GM12878 (cell line): ENCODE results near the gene PDE8B. TPM values are rescaled to one million over a fixed set of nuclear protein-coding genes. Genes with fewer than 3 reads are reported as not detected.

Experiments used
- ATAC-seq: fragments of 200-7000 bp; cut with Tn5 transposase; 3 replicates; pipeline ENCODE4 v1.9.1; 2020; ENCODE audit warnings: mild to moderate bottlenecking, moderate library complexity
- BruUV-seq: library from RNA; stranded (reverse); fragments of 400-500 nt; replicated peaks from 2 replicates; lab custom pipeline; 2021; lab: Mats Ljungman, UMichigan
- CTCF ChIA-PET: fragments of 300-600 bp; sonication (Branson Sonifier 250); formaldehyde crosslinking; extraction: SDS; loops from one replicate; lab custom pipeline; 2021; ENCODE audit warnings: inconsistent platforms; lab: Yijun Ruan, JAX
- POLR2A ChIA-PET: fragments of 350-600 bp; formaldehyde crosslinking; extraction: SDS; loops from one replicate; lab custom pipeline; 2021; ENCODE audit warnings: inconsistent platforms; lab: Charles Lee
- RAD21 ChIA-PET: fragments of 300-600 bp; sonication (Branson Sonifier 250); formaldehyde crosslinking; loops from one replicate; lab custom pipeline; 2023; ENCODE audit warnings: antibody characterized with exemption; ENCODE audit not compliant: unreplicated experiment; lab: Charles Lee
- SMC1A ChIA-PET: fragments of 300-600 bp; sonication (Branson Sonifier 250); formaldehyde crosslinking; loops from one replicate; lab custom pipeline; 2023; ENCODE audit not compliant: unreplicated experiment, uncharacterized antibody; lab: Charles Lee
- DNase-seq: peaks from one replicate; pipeline ENCODE4 v3.0.0-alpha.2; 2011; ENCODE audit warnings: low read depth, low spot score
- FAIRE-seq: peaks from 3 replicates; lab custom pipeline; 2011; peaks lifted over from hg19 to GRCh38; lab: Jason Lieb, UNC
- H2AFZ ChIP-seq: 2 replicates; pipeline ENCODE4 v1.6.0; 2011; ENCODE audit warnings: low read depth, low read length, control low read depth; ENCODE audit not compliant: control insufficient read depth
- H3K27ac ChIP-seq: 2 replicates; pipeline ENCODE4 v1.5.1; 2011; ENCODE audit warnings: control low read depth; ENCODE audit not compliant: control insufficient read depth, insufficient read depth
- H3K27me3 ChIP-seq, 2 experiments: replicated peaks in 1 of 2; 2 replicates each; pipeline versions ENCODE4 v1.6.0 to v1.6.1; 2011; ENCODE audit warnings: low read length in 1 of 2; ENCODE audit not compliant: control insufficient read depth in 2 of 2, insufficient read depth in 2 of 2
- H3K36me3 ChIP-seq, 2 experiments: 2 replicates each; pipeline ENCODE4 v1.5.1; 2011; ENCODE audit warnings: low read length in 1 of 2; ENCODE audit not compliant: control insufficient read depth in 2 of 2, insufficient read depth in 2 of 2
- H3K4me1 ChIP-seq: 2 replicates; pipeline ENCODE4 v1.6.1; 2011; ENCODE audit warnings: mild to moderate bottlenecking, low read length, moderate library complexity, mixed read lengths; ENCODE audit not compliant: control insufficient read depth, insufficient read depth
- H3K4me2 ChIP-seq: 2 replicates; pipeline ENCODE4 v1.6.0; 2011; ENCODE audit warnings: control low read depth; ENCODE audit not compliant: control insufficient read depth, insufficient read depth
- H3K4me3 ChIP-seq: fragments of 200-600 bp; sonication (generic); 2 replicates; pipeline ENCODE4 v1.5.1; 2016
- H3K79me2 ChIP-seq: 2 replicates; pipeline ENCODE4 v1.6.0; 2011; ENCODE audit warnings: low read length; ENCODE audit not compliant: control insufficient read depth, insufficient read depth
- H3K9ac ChIP-seq: 2 replicates; pipeline ENCODE4 v1.8.0; 2011; ENCODE audit warnings: low read length, control low read depth, mixed read lengths; ENCODE audit not compliant: control insufficient read depth, insufficient read depth
- H3K9me3 ChIP-seq: replicated peaks from 3 replicates; pipeline ENCODE4 v1.5.1; 2011; ENCODE audit warnings: mild to moderate bottlenecking, low read length; ENCODE audit not compliant: control insufficient read depth, insufficient read depth
- H4K20me1 ChIP-seq: 2 replicates; pipeline ENCODE4 v1.6.0; 2011; ENCODE audit not compliant: control insufficient read depth, insufficient read depth
- ATF7 ChIP-seq: fragments of 450-650 bp; IDR thresholded peaks from 2 replicates; pipeline ENCODE4 v1.6.1; 2016; ENCODE audit warnings: low read depth, mild to moderate bottlenecking
- CBFB ChIP-seq: IDR thresholded peaks from 2 replicates; pipeline ENCODE4 v1.6.1; 2016; ENCODE audit warnings: antibody characterized with exemption, low read depth
- CBX3 ChIP-seq: fragments of 200-600 bp; sonication (generic); IDR thresholded peaks from 2 replicates; pipeline ENCODE4 v1.6.1; 2016; ENCODE audit warnings: low read depth, borderline replicate concordance
- CEBPB ChIP-seq, 2 experiments: fragments of 150-350 bp in 1 of 2; IDR thresholded peaks; 2 replicates each; pipeline ENCODE4 v1.6.1; 2012 to 2014; ENCODE audit warnings: low read depth in 2 of 2, low read length in 2 of 2, borderline replicate concordance in 1 of 2, inconsistent platforms in 1 of 2
- CHD2 ChIP-seq: IDR thresholded peaks from 2 replicates; pipeline ENCODE4 v1.6.1; 2011; ENCODE audit warnings: low read depth, low read length, improper control_type of control experiment, borderline replicate concordance
- EED ChIP-seq: sonication (generic); IDR thresholded peaks from 2 replicates; pipeline ENCODE4 v1.6.1; 2016; ENCODE audit warnings: antibody characterized with exemption, low read depth
- EP300 ChIP-seq, 2 experiments: fragments of 150-350 bp in 1 of 2; IDR thresholded peaks; 2 replicates each; pipeline ENCODE4 v1.6.1; 2011 to 2012; ENCODE audit warnings: low read depth in 2 of 2, low read length in 2 of 2, borderline replicate concordance in 1 of 2, improper control_type of control experiment in 1 of 2, inconsistent platforms in 1 of 2; ENCODE audit not compliant: control insufficient read depth in 1 of 2
- GATAD2B ChIP-seq: fragments of 450-650 bp; conservative IDR thresholded peaks from 2 replicates; pipeline ENCODE4 v1.6.1; 2017; ENCODE audit warnings: low read depth, mild to moderate bottlenecking, moderate library complexity
- HDGF ChIP-seq: fragments of 450-650 bp; IDR thresholded peaks from 2 replicates; pipeline ENCODE4 v1.6.1; 2016; ENCODE audit warnings: antibody characterized with exemption
- STAT1 ChIP-seq: fragments of 450-650 bp; conservative IDR thresholded peaks from 2 replicates; pipeline ENCODE4 v1.6.1; 2014; ENCODE audit warnings: antibody characterized with exemption, mild to moderate bottlenecking
- SUPT20H ChIP-seq: IDR thresholded peaks from 2 replicates; pipeline ENCODE4 v1.6.1; 2011; ENCODE audit warnings: low read depth, mild to moderate bottlenecking, low read length, moderate library complexity, borderline replicate concordance; ENCODE audit not compliant: control insufficient read depth
- ZNF207 ChIP-seq: fragments of 450-650 bp; IDR thresholded peaks from 2 replicates; pipeline ENCODE4 v1.6.1; 2014; ENCODE audit warnings: antibody characterized with exemption, mild to moderate bottlenecking, borderline replicate concordance
- WGBS: methylation state at CpG from one replicate; pipeline ENCODE4 v1.1.6; 2016; ENCODE audit warnings: low lambda C conversion rate; ENCODE audit not compliant: insufficient replicate concordance, insufficient coverage; ENCODE audit errors: missing lambda C conversion rate; 5-methylcytosine and 5-hydroxymethylcytosine counted together
- in situ Hi-C: fragments of 300-500 bp; cut with MboI; formaldehyde crosslinking; loops from 9 replicates; pipeline ENCODE4 v1.14.3; 2018; ENCODE audit warnings: mixed read lengths
- intact Hi-C: fragments of 100-400 bp; cut with micrococcal nuclease; formaldehyde crosslinking; loops from one replicate; pipeline ENCODE4 v1.14.2; 2022; ENCODE audit not compliant: unreplicated experiment
- polyA plus RNA-seq, 11 experiments: library from polyadenylated mRNA; depleted of rRNA in 4 of 11; unstranded in 6 of 11; stranded (reverse) in 5 of 11; fragments of >200 nt; fragmentation: Nextera tagmentation in 4 of 11; fragmentation: Illumina TruSeq in 1 of 11; extraction: Ambion mirVana in 4 of 11; extraction: Trizol in 1 of 11; gene quantifications; 1 replicate in 1 of 11; 2 replicates in 10 of 11; pipeline versions ENCODE4 v1.2.1 to v1.2.3, GENCODE V29; 2011 to 2016; ENCODE audit warnings: inconsistent platforms in 2 of 11, missing spikeins in 2 of 11, low read depth in 1 of 11
- total RNA-seq, 4 experiments: library from RNA; depleted of rRNA in 3 of 4; stranded (reverse); fragments of >200 nt in 3 of 4; fragmentation: Illumina TruSeq in 1 of 4; extraction: Trizol in 1 of 4; gene quantifications; 2 replicates each; pipeline versions ENCODE4 v1.2.1 to v1.2.3, GENCODE V29; 2013 to 2021
- TF ChIP-seq, protein P1 (sequence below): fragments of 450-650 bp; IDR thresholded peaks from 2 replicates; pipeline ENCODE4 v1.6.1; 2017; ENCODE audit warnings: low read depth, mild to moderate bottlenecking, moderate library complexity
- TF ChIP-seq, protein P2 (sequence below): IDR thresholded peaks from 2 replicates; pipeline ENCODE4 v1.6.1; 2012; ENCODE audit warnings: low read depth, low read length, improper control_type of control experiment
- TF ChIP-seq, protein P3 (sequence below): fragments of 450-650 bp; IDR thresholded peaks from 2 replicates; pipeline ENCODE4 v1.6.1; 2016; ENCODE audit warnings: mild to moderate bottlenecking

Gene PDE8B
- total and polyA plus RNA-seq, 10 of the 15 experiments (the other 5 are each of a cell fraction or from before 2014, with no cell fraction given), result 0.03 to 0.44 (median 0.20) TPM; not detected in 3

DNA sequence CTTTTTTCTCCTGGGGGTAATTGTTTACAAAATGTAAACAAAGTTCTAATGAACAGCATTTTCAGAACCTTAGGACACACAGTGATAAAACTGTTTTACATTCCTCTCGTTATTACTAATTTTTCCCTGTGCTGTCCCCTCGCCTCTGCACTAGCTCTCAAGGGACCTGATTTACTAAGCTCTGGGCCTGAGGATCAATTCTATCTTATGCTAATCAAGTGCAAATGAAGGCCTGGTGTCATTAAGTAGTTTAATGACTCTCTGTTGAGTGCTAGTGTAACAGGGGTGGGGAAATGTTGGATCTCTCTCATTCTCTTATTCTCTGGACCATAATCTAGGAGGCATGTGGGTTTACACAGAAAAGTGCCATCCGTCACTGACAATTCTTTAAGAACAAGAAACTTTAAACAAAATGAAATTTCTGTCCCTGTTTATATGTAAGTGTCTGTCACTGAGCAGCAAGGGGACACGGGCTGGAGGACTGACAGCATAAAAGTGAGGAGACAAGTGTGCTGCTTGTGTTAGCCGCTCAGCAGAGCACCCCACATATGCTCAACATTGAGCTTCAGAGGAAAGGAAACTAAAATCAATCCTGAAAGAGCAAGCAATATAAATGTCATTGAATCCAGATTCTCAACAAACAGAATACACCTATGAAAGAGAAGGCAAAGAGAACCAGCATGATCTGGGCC lies 166.3 kb downstream of the PDE8B start:
- Histone ChIP-seq H3K4me3 (no peak overlapping the region), H3K27ac (no peak overlapping the region), H3K36me3 (no peaks in the 10 kb centered on the region), H4K20me1 (no peaks in the 10 kb centered on the region), H3K4me1 (peaks cover 22% of the 10 kb centered on the region), H2AFZ (no peak overlapping the region), H3K79me2 (no peaks in the 10 kb centered on the region), H3K4me2 (no peak overlapping the region), H3K9ac (no peak overlapping the region), H3K27me3 (no peaks in the 10 kb centered on the region), H3K9me3 (no peaks in the 10 kb centered on the region; the same call in 2 of the 3 replicates)
- CTCF ChIA-PET, result interaction anchor here (1.0 to 1.4 kb wide), 3 partner anchors 13 to 60 kb away, joined by 3 to 4 read pairs (median 3); no protein-coding TSS in a partner anchor
- intact Hi-C loops, result no loop called here
- BruUV-seq, result no TSS peak
- in situ Hi-C loops, result no loop called here
- RAD21 ChIA-PET, result interaction anchor here (0.6 to 1.6 kb wide), 3 partner anchors 8 to 115 kb away, joined by 3 to 4 read pairs (median 3); no protein-coding TSS in a partner anchor
- SMC1A ChIA-PET, result interaction anchor here (0.8 to 3.8 kb wide), 5 partner anchors 11 to 88 kb away, joined by 4 to 18 read pairs (median 4); no protein-coding TSS in a partner anchor
- WGBS, result 21% methylated on average over 5 of the region's 5 CpGs
- no peak for ATAC-seq
- FAIRE-seq, result no peak
- POLR2A ChIA-PET, result interaction anchor here (1.2 kb wide), 1 partner anchor 15 kb away, joined by 6 read pairs; no protein-coding TSS in a partner anchor
- DNase-seq, result no peak
- TF ChIP-seq CBFB (no peak), CBX3 (no peak), STAT1 (no peak), HDGF (no peak), CHD2 (no peak), SUPT20H (no peak), GATAD2B (no peak), EP300 (IDR thresholded peaks at IDR 0.05; ENCODE audit: borderline replicate concordance in 1 of 2, control insufficient read depth in 1 of 2, low read depth in 2 of 2, low read length in 2 of 2) (no peak), EED (no peak), ZNF207 (no peak), CEBPB (IDR thresholded peaks at IDR 0.05; ENCODE audit: borderline replicate concordance in 1 of 2, low read depth in 2 of 2, low read length in 2 of 2) (no peak), ATF7 (no peak)
- TF ChIP-seq, protein P1, sequence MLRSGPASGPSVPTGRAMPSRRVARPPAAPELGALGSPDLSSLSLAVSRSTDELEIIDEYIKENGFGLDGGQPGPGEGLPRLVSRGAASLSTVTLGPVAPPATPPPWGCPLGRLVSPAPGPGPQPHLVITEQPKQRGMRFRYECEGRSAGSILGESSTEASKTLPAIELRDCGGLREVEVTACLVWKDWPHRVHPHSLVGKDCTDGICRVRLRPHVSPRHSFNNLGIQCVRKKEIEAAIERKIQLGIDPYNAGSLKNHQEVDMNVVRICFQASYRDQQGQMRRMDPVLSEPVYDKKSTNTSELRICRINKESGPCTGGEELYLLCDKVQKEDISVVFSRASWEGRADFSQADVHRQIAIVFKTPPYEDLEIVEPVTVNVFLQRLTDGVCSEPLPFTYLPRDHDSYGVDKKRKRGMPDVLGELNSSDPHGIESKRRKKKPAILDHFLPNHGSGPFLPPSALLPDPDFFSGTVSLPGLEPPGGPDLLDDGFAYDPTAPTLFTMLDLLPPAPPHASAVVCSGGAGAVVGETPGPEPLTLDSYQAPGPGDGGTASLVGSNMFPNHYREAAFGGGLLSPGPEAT, result no peak
- TF ChIP-seq, protein P2, sequence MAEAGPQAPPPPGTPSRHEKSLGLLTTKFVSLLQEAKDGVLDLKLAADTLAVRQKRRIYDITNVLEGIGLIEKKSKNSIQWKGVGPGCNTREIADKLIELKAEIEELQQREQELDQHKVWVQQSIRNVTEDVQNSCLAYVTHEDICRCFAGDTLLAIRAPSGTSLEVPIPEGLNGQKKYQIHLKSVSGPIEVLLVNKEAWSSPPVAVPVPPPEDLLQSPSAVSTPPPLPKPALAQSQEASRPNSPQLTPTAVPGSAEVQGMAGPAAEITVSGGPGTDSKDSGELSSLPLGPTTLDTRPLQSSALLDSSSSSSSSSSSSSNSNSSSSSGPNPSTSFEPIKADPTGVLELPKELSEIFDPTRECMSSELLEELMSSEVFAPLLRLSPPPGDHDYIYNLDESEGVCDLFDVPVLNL, result no peak
- TF ChIP-seq, protein P3, sequence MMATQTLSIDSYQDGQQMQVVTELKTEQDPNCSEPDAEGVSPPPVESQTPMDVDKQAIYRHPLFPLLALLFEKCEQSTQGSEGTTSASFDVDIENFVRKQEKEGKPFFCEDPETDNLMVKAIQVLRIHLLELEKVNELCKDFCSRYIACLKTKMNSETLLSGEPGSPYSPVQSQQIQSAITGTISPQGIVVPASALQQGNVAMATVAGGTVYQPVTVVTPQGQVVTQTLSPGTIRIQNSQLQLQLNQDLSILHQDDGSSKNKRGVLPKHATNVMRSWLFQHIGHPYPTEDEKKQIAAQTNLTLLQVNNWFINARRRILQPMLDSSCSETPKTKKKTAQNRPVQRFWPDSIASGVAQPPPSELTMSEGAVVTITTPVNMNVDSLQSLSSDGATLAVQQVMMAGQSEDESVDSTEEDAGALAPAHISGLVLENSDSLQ, result no peak
